GM12891 (cell line): Measurements from ENCODE around the gene SULT2B1.
A peak's percentile ranks its signal among the peaks of the same experiment; 100 is the strongest.

Experiments used
- DNase-seq: peaks from one replicate; pipeline ENCODE4 v3.0.0; 2011; ENCODE audit warnings: low spot score; ENCODE audit not compliant: insufficient read length
- FAIRE-seq: peaks from 2 replicates; lab custom pipeline; 2011; peaks lifted over from hg19 to GRCh38; lab: Jason Lieb, UNC
- PAX5 ChIP-seq: IDR thresholded peaks from 2 replicates; pipeline ENCODE4 v1.6.1; 2011; ENCODE audit warnings: low read length, moderate library complexity, mild to moderate bottlenecking; ENCODE audit not compliant: insufficient read depth, severe bottlenecking
- POLR2A ChIP-seq: IDR thresholded peaks from 2 replicates; pipeline ENCODE4 v1.6.1; 2011; ENCODE audit warnings: low read depth, low read length, control low read depth
- POLR2AphosphoS5 ChIP-seq: IDR thresholded peaks from 2 replicates; pipeline ENCODE4 v1.6.1; 2011; ENCODE audit warnings: low read depth, low read length, control low read depth
- POU2F2 ChIP-seq: IDR thresholded peaks from 2 replicates; pipeline ENCODE4 v1.6.1; 2011; ENCODE audit warnings: low read depth, mild to moderate bottlenecking, control low read depth, low read length, moderate library complexity
- SPI1 ChIP-seq: IDR thresholded peaks from 2 replicates; pipeline ENCODE4 v1.6.1; 2011; ENCODE audit warnings: low read depth, low read length, control low read depth
- TAF1 ChIP-seq: IDR thresholded peaks from 2 replicates; pipeline ENCODE4 v1.6.1; 2011; ENCODE audit warnings: low read depth, low read length, control low read depth

The SULT2B1 gene

DNA sequence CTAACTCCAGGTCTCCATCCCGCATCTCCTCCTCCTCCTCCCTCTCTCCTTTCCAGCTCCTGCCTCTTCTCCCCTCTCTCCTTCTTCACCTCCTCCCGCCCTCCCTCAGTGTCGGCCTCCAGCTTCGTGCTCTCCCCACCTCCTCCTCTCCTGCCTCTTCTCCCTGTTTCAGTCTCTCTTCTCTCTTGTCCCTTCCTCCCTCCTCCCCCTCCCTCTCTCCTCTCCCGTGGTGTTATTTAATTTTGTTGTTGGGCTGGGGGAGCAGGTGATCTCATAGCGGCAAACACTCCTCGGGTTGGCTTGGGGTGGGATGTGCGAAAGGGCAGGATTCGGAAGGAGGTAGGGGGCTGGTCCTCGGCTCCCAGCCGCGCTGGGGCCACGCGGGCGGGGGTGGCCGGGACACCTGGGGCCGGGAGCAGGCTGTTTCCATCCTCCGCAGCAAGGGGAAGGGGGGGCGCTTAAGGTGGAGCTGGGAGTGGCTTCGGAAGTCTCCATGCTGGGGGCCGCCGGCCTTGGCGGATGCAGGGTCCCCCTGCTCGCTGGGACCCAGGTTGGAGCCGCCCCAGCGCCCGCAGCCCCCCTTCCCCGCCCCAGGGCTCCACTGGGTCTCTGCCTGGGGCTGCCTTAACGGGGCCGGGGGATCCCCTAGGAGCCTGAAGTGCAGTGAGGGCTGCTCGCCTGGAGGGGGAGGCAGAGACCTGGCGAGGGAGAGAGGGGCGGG, 94.2 kb downstream of the SULT2B1 start, which contains the start of gene CA11:
CA11 (minus strand) TSS at position 187 of the 721 bp plus-strand sequence. CDS start 555 bp downstream, outside the sequence.
- TF ChIP-seq POU2F2 (0 out of 2 replicates have a peak, but pooled peaks have one; percentile 13), SPI1 (no peak), POLR2AphosphoS5 (no peak)

DNA sequence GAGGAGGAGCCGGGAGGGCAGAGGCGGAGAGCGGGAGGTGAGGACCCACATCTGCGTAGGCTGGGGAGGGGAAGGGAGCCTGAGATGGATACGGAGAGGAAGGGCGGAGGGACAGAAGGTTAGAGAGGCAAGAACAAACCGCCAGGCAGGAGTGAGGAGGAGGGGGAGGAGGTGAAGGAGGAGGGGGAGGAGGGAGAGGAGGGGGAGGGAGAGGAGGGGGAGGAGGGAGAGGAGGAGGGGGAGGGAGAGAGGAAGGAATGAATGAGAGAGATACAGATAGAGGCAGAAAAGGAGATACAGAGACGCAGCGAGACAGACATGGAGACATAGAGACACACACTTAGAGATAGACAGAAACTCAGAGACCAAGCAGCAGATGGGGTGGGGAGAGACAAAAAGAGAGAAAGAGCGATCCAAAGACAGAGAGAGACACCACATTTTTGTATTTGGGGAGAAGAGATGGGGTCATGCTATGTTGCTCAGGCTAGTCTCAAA, 94.8 kb downstream of the SULT2B1 start:
- DNase-seq = no peak
- FAIRE-seq = peak; percentile 92
- no peak for TF ChIP-seq POLR2A
- no peak for TF ChIP-seq POLR2AphosphoS5
- no peak for TF ChIP-seq POU2F2
- TF ChIP-seq SPI1 = no peak
- TF ChIP-seq TAF1 = no peak
- TF ChIP-seq PAX5 = no peak

More for the DNA sequence above, 94.2 kb downstream of the SULT2B1 start, which contains the start of gene CA11:
- DNase-seq = peak; percentile 95
- FAIRE-seq = peak; percentile 47

DNA sequence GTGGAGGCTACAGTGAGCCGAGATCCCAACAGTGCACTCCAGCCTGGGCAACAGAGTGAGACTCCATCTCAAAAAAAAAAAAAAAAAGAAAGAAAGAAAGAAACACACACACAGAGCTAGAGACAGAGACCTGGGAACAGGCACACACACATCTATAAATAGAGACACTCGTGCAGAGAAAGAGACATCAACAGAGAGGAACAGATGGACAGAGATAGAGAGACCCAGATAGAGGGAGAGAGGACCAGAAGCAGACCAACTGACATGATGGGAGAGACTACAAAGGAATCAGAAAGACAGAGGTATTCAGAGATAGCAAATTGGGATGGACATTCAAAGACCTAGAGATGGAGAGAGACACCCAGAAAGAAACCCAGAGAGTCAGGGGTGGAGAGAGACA, 96.2 kb downstream of the SULT2B1 start:
- TF ChIP-seq SPI1 (no peak), POLR2AphosphoS5 (no peak), PAX5 (no peak), POU2F2 (no peak), POLR2A (no peak), TAF1 (no peak)
- FAIRE-seq = no peak
- no peak for DNase-seq
